Measurements from ENCODE around the gene PRSS35.

Gene PRSS35

GRCh38 chr6:83536034-83536646, 23.8 kb downstream of the PRSS35 start:
- no peak overlapping the region for H3K4me2 ChIP-seq (ENCODE audit: low read length, poor library complexity, severe bottlenecking)
- H3K4me3 ChIP-seq (ENCODE audit: insufficient read depth in 1 of 2, low read depth in 1 of 2, low read length in 2 of 2), result no peak overlapping the region
- no peak overlapping the region for H2BK15ac ChIP-seq (ENCODE audit: low read depth, poor library complexity, severe bottlenecking)
- no peak overlapping the region for H2AFZ ChIP-seq (ENCODE audit: low read depth, low read length)
- no peak overlapping the region for H3K23ac ChIP-seq (ENCODE audit: low read length in 2 of 2)
- WGBS, result 53% methylated on average over 5 of the region's 5 CpGs
- no peaks in the 10 kb centered on the region for H3K4me1 ChIP-seq (ENCODE audit: control insufficient read depth, insufficient read depth, low read depth, low read length)
- H2BK12ac ChIP-seq (ENCODE audit: low read length in 2 of 2), result no peak overlapping the region
- no peak overlapping the region for H3K14ac ChIP-seq (ENCODE audit: low read length in 2 of 2)
- H4K91ac ChIP-seq (ENCODE audit: low read length), result no peak overlapping the region
- H2AK5ac ChIP-seq (ENCODE audit: low read length, severe bottlenecking), result no peak overlapping the region
- DNase-seq, result peak; percentile 40
- H3K27ac ChIP-seq (ENCODE audit: low read length, poor library complexity, severe bottlenecking), result no peak overlapping the region
- H4K8ac ChIP-seq (ENCODE audit: low read length), result no peak overlapping the region
- no peaks in the 10 kb centered on the region for H3K79me1 ChIP-seq (replicated peaks; ENCODE audit: low read length, poor library complexity, severe bottlenecking)
- H2BK5ac ChIP-seq (ENCODE audit: low read depth, low read length, poor library complexity, severe bottlenecking), result no peak overlapping the region
- no peaks in the 10 kb centered on the region for H3K36me3 ChIP-seq (ENCODE audit: control insufficient read depth in 1 of 2, insufficient read depth in 2 of 2, low read depth in 1 of 2, low read length in 2 of 2)
- no peak overlapping the region for H3K4ac ChIP-seq (ENCODE audit: low read depth in 1 of 2, low read length in 2 of 2)
- H3K9me3 ChIP-seq (ENCODE audit: control insufficient read depth, low read length), result no peaks in the 10 kb centered on the region
- no peak overlapping the region for H3K18ac ChIP-seq (ENCODE audit: low read depth in 1 of 2, low read length in 2 of 2)
- no peak overlapping the region for H2BK120ac ChIP-seq (ENCODE audit: low read depth, low read length)
- H3K9ac ChIP-seq (ENCODE audit: low read length), result no peak overlapping the region
- no peaks in the 10 kb centered on the region for H3K27me3 ChIP-seq (ENCODE audit: control insufficient read depth in 1 of 2, insufficient read depth in 1 of 2, low read length in 2 of 2)

DNA sequence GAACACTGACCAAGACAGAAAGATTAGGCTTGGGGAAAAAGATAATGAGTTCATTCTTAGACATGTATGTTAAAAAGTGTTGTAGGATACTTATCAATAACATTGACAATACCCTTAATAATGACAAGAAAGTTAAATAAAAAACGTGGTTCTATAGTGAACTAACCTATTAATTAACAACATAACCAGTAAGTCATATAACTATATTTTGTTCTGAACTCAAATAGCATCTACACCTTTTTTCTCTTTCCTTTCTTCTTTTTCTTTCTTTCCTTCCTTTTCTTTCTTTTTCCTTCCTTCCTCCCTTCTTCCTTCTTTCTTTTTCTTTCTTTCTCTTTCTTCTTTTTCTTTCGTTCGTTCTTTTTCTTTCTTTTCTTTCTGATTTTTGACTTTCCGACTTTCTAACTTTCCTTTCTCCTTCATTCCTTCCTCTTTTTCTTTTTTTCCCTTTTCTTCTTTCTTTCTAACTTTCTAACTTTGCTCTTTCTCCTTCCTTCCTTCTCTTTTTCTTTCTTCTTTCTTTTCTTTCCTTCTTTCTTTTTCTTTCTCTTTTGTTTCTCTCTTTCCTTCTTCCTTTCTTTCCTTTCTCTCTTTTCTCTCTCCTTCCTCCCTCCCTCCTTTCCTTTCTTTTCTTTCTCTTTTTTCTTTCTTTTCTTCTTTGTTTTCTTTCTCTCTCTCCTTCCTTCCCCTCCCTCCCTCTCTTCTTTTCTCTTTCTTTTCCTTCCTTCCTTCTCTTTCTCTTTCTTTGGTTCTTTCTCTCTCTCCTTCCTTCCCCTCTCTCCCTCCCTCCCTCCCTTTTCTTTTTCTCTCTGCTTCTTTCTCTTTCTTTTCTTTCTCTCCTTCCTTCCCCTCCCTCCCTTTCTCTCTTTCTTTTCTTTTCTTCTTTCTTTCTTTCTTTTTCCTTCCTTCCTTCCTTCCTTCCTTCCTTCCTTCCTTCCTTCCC, 24.6 kb downstream of the PRSS35 start:
- H3K4me1 ChIP-seq (ENCODE audit: control insufficient read depth, insufficient read depth, low read depth, low read length), result no peaks in the 10 kb centered on the region
- no peak overlapping the region for H2BK12ac ChIP-seq (ENCODE audit: low read length in 2 of 2)
- H3K23ac ChIP-seq (ENCODE audit: low read length in 2 of 2), result no peak overlapping the region
- no peak overlapping the region for H2BK15ac ChIP-seq (ENCODE audit: low read depth, poor library complexity, severe bottlenecking)
- no peak overlapping the region for H3K4me3 ChIP-seq (ENCODE audit: insufficient read depth in 1 of 2, low read depth in 1 of 2, low read length in 2 of 2)
- no peak overlapping the region for H3K4ac ChIP-seq (ENCODE audit: low read depth in 1 of 2, low read length in 2 of 2)
- no peak overlapping the region for H3K14ac ChIP-seq (ENCODE audit: low read length in 2 of 2)
- H2AK5ac ChIP-seq (ENCODE audit: low read length, severe bottlenecking), result no peak overlapping the region
- H2AFZ ChIP-seq (ENCODE audit: low read depth, low read length), result no peak overlapping the region
- no peak overlapping the region for H4K8ac ChIP-seq (ENCODE audit: low read length)
- 70% methylated on average over 4 of the region's 4 CpGs for WGBS
- H3K27ac ChIP-seq (ENCODE audit: low read length, poor library complexity, severe bottlenecking), result no peak overlapping the region
- no peak overlapping the region for H3K4me2 ChIP-seq (ENCODE audit: low read length, poor library complexity, severe bottlenecking)
- H3K9me3 ChIP-seq (ENCODE audit: control insufficient read depth, low read length), result no peaks in the 10 kb centered on the region
- no peak for DNase-seq
- no peaks in the 10 kb centered on the region for H3K79me1 ChIP-seq (replicated peaks; ENCODE audit: low read length, poor library complexity, severe bottlenecking)
- H3K36me3 ChIP-seq (ENCODE audit: control insufficient read depth in 1 of 2, insufficient read depth in 2 of 2, low read depth in 1 of 2, low read length in 2 of 2), result no peaks in the 10 kb centered on the region
- H4K91ac ChIP-seq (ENCODE audit: low read length), result no peak overlapping the region
- H3K18ac ChIP-seq (ENCODE audit: low read depth in 1 of 2, low read length in 2 of 2), result no peak overlapping the region
- H2BK120ac ChIP-seq (ENCODE audit: low read depth, low read length), result no peak overlapping the region
- H2BK5ac ChIP-seq (ENCODE audit: low read depth, low read length, poor library complexity, severe bottlenecking), result no peak overlapping the region
- no peak overlapping the region for H3K9ac ChIP-seq (ENCODE audit: low read length)
- H3K27me3 ChIP-seq (ENCODE audit: control insufficient read depth in 1 of 2, insufficient read depth in 1 of 2, low read length in 2 of 2), result no peaks in the 10 kb centered on the region

GRCh38 chr6:83539678-83540077, 27.3 kb downstream of the PRSS35 start:
- H3K4ac ChIP-seq (ENCODE audit: low read depth in 1 of 2, low read length in 2 of 2), result no peak overlapping the region
- H3K4me1 ChIP-seq (ENCODE audit: control insufficient read depth, insufficient read depth, low read depth, low read length), result no peaks in the 10 kb centered on the region
- no peak overlapping the region for H3K18ac ChIP-seq (ENCODE audit: low read depth in 1 of 2, low read length in 2 of 2)

GRCh38 chr6:83546636-83547035, 34.3 kb downstream of the PRSS35 start:
- Histone ChIP-seq H2BK120ac (ENCODE audit: low read depth, low read length) (no peak overlapping the region), H3K27ac (ENCODE audit: low read length, poor library complexity, severe bottlenecking) (no peak overlapping the region), H3K23ac (ENCODE audit: low read length in 2 of 2) (no peak overlapping the region), H2AK5ac (ENCODE audit: low read length, severe bottlenecking) (no peak overlapping the region), H3K4me3 (ENCODE audit: insufficient read depth in 1 of 2, low read depth in 1 of 2, low read length in 2 of 2) (no peak overlapping the region), H2BK12ac (ENCODE audit: low read length in 2 of 2) (no peak overlapping the region), H3K79me1 (replicated peaks; ENCODE audit: low read length, poor library complexity, severe bottlenecking) (no peaks in the 10 kb centered on the region), H3K4ac (ENCODE audit: low read depth in 1 of 2, low read length in 2 of 2) (no peak overlapping the region), H3K4me2 (ENCODE audit: low read length, poor library complexity, severe bottlenecking) (no peak overlapping the region), H3K9me3 (ENCODE audit: control insufficient read depth, low read length) (no peaks in the 10 kb centered on the region), H3K4me1 (ENCODE audit: control insufficient read depth, insufficient read depth, low read depth, low read length) (peaks cover 5% of the 10 kb centered on the region), H4K91ac (ENCODE audit: low read length) (no peak overlapping the region), H3K9ac (ENCODE audit: low read length) (no peak overlapping the region), H2AFZ (ENCODE audit: low read depth, low read length) (no peak overlapping the region), H3K18ac (ENCODE audit: low read depth in 1 of 2, low read length in 2 of 2) (no peak overlapping the region), H3K27me3 (ENCODE audit: control insufficient read depth in 1 of 2, insufficient read depth in 1 of 2, low read length in 2 of 2) (peaks cover 0 to 3% of the 10 kb centered on the region in 2 experiments), H3K36me3 (ENCODE audit: control insufficient read depth in 1 of 2, insufficient read depth in 2 of 2, low read depth in 1 of 2, low read length in 2 of 2) (no peaks in the 10 kb centered on the region), H4K8ac (ENCODE audit: low read length) (no peak overlapping the region), H2BK15ac (ENCODE audit: low read depth, poor library complexity, severe bottlenecking) (no peak overlapping the region), H3K14ac (ENCODE audit: low read length in 2 of 2) (no peak overlapping the region), H2BK5ac (ENCODE audit: low read depth, low read length, poor library complexity, severe bottlenecking) (no peak overlapping the region)
- 50% methylated on average over 5 of the region's 5 CpGs for WGBS
- peak; percentile 16 for DNase-seq

More at GRCh38 chr6:83539678-83540077, 27.3 kb downstream of the PRSS35 start:
- Histone ChIP-seq H2BK120ac (ENCODE audit: low read depth, low read length) (no peak overlapping the region), H2BK12ac (ENCODE audit: low read length in 2 of 2) (no peak overlapping the region), H3K27ac (ENCODE audit: low read length, poor library complexity, severe bottlenecking) (no peak overlapping the region), H3K4me3 (ENCODE audit: insufficient read depth in 1 of 2, low read depth in 1 of 2, low read length in 2 of 2) (no peak overlapping the region), H3K14ac (ENCODE audit: low read length in 2 of 2) (no peak overlapping the region), H3K27me3 (ENCODE audit: control insufficient read depth in 1 of 2, insufficient read depth in 1 of 2, low read length in 2 of 2) (no peaks in the 10 kb centered on the region), H4K91ac (ENCODE audit: low read length) (no peak overlapping the region), H2AK5ac (ENCODE audit: low read length, severe bottlenecking) (no peak overlapping the region), H3K23ac (ENCODE audit: low read length in 2 of 2) (no peak overlapping the region), H2AFZ (ENCODE audit: low read depth, low read length) (no peak overlapping the region), H3K9ac (ENCODE audit: low read length) (no peak overlapping the region), H4K8ac (ENCODE audit: low read length) (no peak overlapping the region), H2BK5ac (ENCODE audit: low read depth, low read length, poor library complexity, severe bottlenecking) (no peak overlapping the region), H2BK15ac (ENCODE audit: low read depth, poor library complexity, severe bottlenecking) (no peak overlapping the region), H3K79me1 (replicated peaks; ENCODE audit: low read length, poor library complexity, severe bottlenecking) (no peaks in the 10 kb centered on the region), H3K36me3 (ENCODE audit: control insufficient read depth in 1 of 2, insufficient read depth in 2 of 2, low read depth in 1 of 2, low read length in 2 of 2) (no peaks in the 10 kb centered on the region), H3K9me3 (ENCODE audit: control insufficient read depth, low read length) (no peaks in the 10 kb centered on the region), H3K4me2 (ENCODE audit: low read length, poor library complexity, severe bottlenecking) (no peak overlapping the region)
- WGBS, result 100% methylated on average over 1 of the region's 4 CpGs
- no peak for DNase-seq

All from mesenchymal stem cell (in vitro differentiated cells and primary cell).